IMR-90 (cell line): ENCODE data around the gene MYO9A. TPM values are rescaled to one million over a fixed set of nuclear protein-coding genes. Genes with fewer than 3 reads are reported as not detected.

ENCODE experiments used
- ATAC-seq: fragments of 200-7000 bp; cut with Tn5 transposase; 2 replicates; pipeline ENCODE4 v1.9.1; 2020; ENCODE audit warnings: low read depth, mild to moderate bottlenecking, moderate library complexity
- BruUV-seq: library from RNA; stranded (reverse); fragments of 400-500 nt; replicated peaks from 2 replicates; lab custom pipeline; 2021; lab: Mats Ljungman, UMichigan
- CTCF ChIA-PET: fragments of 300-600 bp; formaldehyde crosslinking; extraction: SDS; loops from one replicate; lab custom pipeline; 2021; ENCODE audit warnings: antibody characterized with exemption; lab: Yijun Ruan, JAX
- POLR2A ChIA-PET: fragments of 300-600 bp; sonication (Branson Sonifier 250); formaldehyde crosslinking; loops from one replicate; lab custom pipeline; 2022; ENCODE audit warnings: antibody characterized with exemption; ENCODE audit not compliant: unreplicated experiment; lab: Charles Lee
- DNase-seq: peaks from one replicate; pipeline ENCODE4 v3.0.0; 2013
- H2AFZ ChIP-seq: replicated peaks from 2 replicates; pipeline ENCODE3; 2013; ENCODE audit warnings: low read length, mild to moderate bottlenecking; ENCODE audit not compliant: poor library complexity
- H2AK5ac ChIP-seq: 2 replicates; pipeline ENCODE4 v1.6.1; 2013; ENCODE audit warnings: low read depth, low read length, inconsistent platforms
- H2AK9ac ChIP-seq: replicated peaks from 2 replicates; pipeline ENCODE3; 2013; ENCODE audit warnings: mild to moderate bottlenecking, low read depth, low read length, moderate library complexity; ENCODE audit not compliant: poor library complexity
- H2BK120ac ChIP-seq: 2 replicates; pipeline ENCODE4 v1.6.1; 2013; ENCODE audit warnings: low read depth, low read length, inconsistent platforms
- H2BK15ac ChIP-seq: 3 replicates; pipeline ENCODE4 v1.6.1; 2013; ENCODE audit warnings: low read depth, low read length, inconsistent platforms
- H2BK20ac ChIP-seq: 2 replicates; pipeline ENCODE4 v1.6.1; 2013; ENCODE audit warnings: low read depth, mild to moderate bottlenecking, inconsistent platforms, low read length, moderate library complexity
- H2BK5ac ChIP-seq: 2 replicates; pipeline ENCODE4 v1.6.1; 2013; ENCODE audit warnings: mild to moderate bottlenecking, low read depth, low read length, inconsistent platforms; ENCODE audit not compliant: poor library complexity, severe bottlenecking
- H3K14ac ChIP-seq: replicated peaks from 2 replicates; pipeline ENCODE4 v1.6.1; 2013; ENCODE audit warnings: low read depth, low read length, inconsistent platforms
- H3K18ac ChIP-seq: 2 replicates; pipeline ENCODE4 v1.6.1; 2013; ENCODE audit warnings: low read depth, low read length, control low read depth
- H3K23ac ChIP-seq: 2 replicates; pipeline ENCODE4 v1.6.1; 2013; ENCODE audit warnings: low read depth, low read length, inconsistent platforms
- H3K27ac ChIP-seq: 2 replicates; pipeline ENCODE4 v1.5.1; 2013; ENCODE audit warnings: mild to moderate bottlenecking, control low read depth, low read length; ENCODE audit not compliant: insufficient read depth
- H3K27me3 ChIP-seq: 2 replicates; pipeline ENCODE4 v1.6.1; 2013; ENCODE audit warnings: low read length; ENCODE audit not compliant: control insufficient read depth, insufficient read depth
- H3K36me3 ChIP-seq: 2 replicates; pipeline ENCODE4 v1.6.1; 2013; ENCODE audit warnings: low read length, mixed read lengths; ENCODE audit not compliant: control insufficient read depth, insufficient read depth
- H3K4ac ChIP-seq: 2 replicates; pipeline ENCODE4 v1.6.1; 2013; ENCODE audit warnings: low read depth, low read length, inconsistent platforms
- H3K4me1 ChIP-seq: 2 replicates; pipeline ENCODE4 v1.6.1; 2013; ENCODE audit warnings: low read length, mixed read lengths; ENCODE audit not compliant: control insufficient read depth, insufficient read depth
- H3K4me2 ChIP-seq: 2 replicates; pipeline ENCODE4 v1.6.1; 2013; ENCODE audit warnings: low read depth, mild to moderate bottlenecking, control low read depth, low read length, moderate library complexity
- H3K4me3 ChIP-seq: 2 replicates; pipeline ENCODE4 v1.5.1; 2013; ENCODE audit warnings: low read depth, mild to moderate bottlenecking, control low read depth, low read length, moderate library complexity; ENCODE audit not compliant: insufficient read depth
- H3K56ac ChIP-seq: 2 replicates; pipeline ENCODE4 v1.6.1; 2013; ENCODE audit warnings: low read length, inconsistent platforms; ENCODE audit not compliant: insufficient read depth; ENCODE audit errors: extremely low read depth
- H3K79me1 ChIP-seq, 2 experiments: 2 replicates each; pipeline ENCODE4 v1.6.1; 2013; ENCODE audit warnings: low read length in 2 of 2, inconsistent platforms in 1 of 2, low read depth in 1 of 2
- H3K9ac ChIP-seq: 2 replicates; pipeline ENCODE4 v1.6.1; 2013; ENCODE audit warnings: low read depth, low read length, control low read depth
- H3K9me1 ChIP-seq: 2 replicates; pipeline ENCODE4 v1.6.1; 2013; ENCODE audit warnings: low read length, inconsistent platforms; ENCODE audit not compliant: insufficient read depth
- H3K9me3 ChIP-seq: 2 replicates; pipeline ENCODE4 v1.6.1; 2013; ENCODE audit warnings: low read length; ENCODE audit not compliant: control insufficient read depth, insufficient read depth
- H4K20me1 ChIP-seq: 2 replicates; pipeline ENCODE4 v1.6.1; 2013; ENCODE audit warnings: low read length, inconsistent platforms; ENCODE audit not compliant: insufficient read depth
- H4K5ac ChIP-seq: 2 replicates; pipeline ENCODE4 v1.6.1; 2013; ENCODE audit warnings: mild to moderate bottlenecking, low read depth, low read length, control low read depth
- H4K8ac ChIP-seq, 2 experiments: 2 replicates each; pipeline ENCODE4 v1.6.1; 2013; ENCODE audit warnings: low read depth in 2 of 2, low read length in 2 of 2, control low read depth in 1 of 2, inconsistent platforms in 1 of 2
- H4K91ac ChIP-seq: 2 replicates; pipeline ENCODE4 v1.6.1; 2013; ENCODE audit warnings: low read depth, low read length, inconsistent platforms; ENCODE audit not compliant: insufficient read depth
- BHLHE40 ChIP-seq: fragments of 150-350 bp; IDR thresholded peaks from 2 replicates; pipeline ENCODE4 v1.6.1; 2016; ENCODE audit warnings: mild to moderate bottlenecking, low read depth, low read length
- CEBPB ChIP-seq: IDR thresholded peaks from 2 replicates; pipeline ENCODE4 v1.6.1; 2012; ENCODE audit warnings: low read depth, low read length, improper control_type of control experiment
- CHD1 ChIP-seq: IDR thresholded peaks from 2 replicates; pipeline ENCODE4 v1.6.1; 2012; ENCODE audit warnings: low read depth, low read length, improper control_type of control experiment
- CTCF ChIP-seq: conservative IDR thresholded peaks from 2 replicates; pipeline ENCODE4 v1.5.1; 2012; ENCODE audit warnings: mild to moderate bottlenecking, low read depth, low read length, improper control_type of control experiment
- ELK1 ChIP-seq: fragments of 150-350 bp; IDR thresholded peaks from 2 replicates; pipeline ENCODE4 v1.6.1; 2016; ENCODE audit warnings: low read depth, mild to moderate bottlenecking, low read length, moderate library complexity, borderline replicate concordance
- FOS ChIP-seq: fragments of 150-350 bp; IDR thresholded peaks from 2 replicates; pipeline ENCODE4 v1.6.1; 2016; ENCODE audit warnings: low read depth, low read length
- MAFK ChIP-seq: IDR thresholded peaks from 2 replicates; pipeline ENCODE4 v1.6.1; 2012; ENCODE audit warnings: low read depth, low read length, improper control_type of control experiment
- MAZ ChIP-seq: IDR thresholded peaks from 2 replicates; pipeline ENCODE4 v1.6.1; 2012; ENCODE audit warnings: low read depth, mild to moderate bottlenecking, low read length, improper control_type of control experiment, moderate library complexity, borderline replicate concordance
- MXI1 ChIP-seq: IDR thresholded peaks from 2 replicates; pipeline ENCODE4 v1.6.1; 2012; ENCODE audit warnings: low read depth, mild to moderate bottlenecking, low read length, moderate library complexity, borderline replicate concordance
- NFE2L2 ChIP-seq: fragments of 150-350 bp; IDR thresholded peaks from 2 replicates; pipeline ENCODE4 v1.6.1; 2016; ENCODE audit warnings: low read depth, mild to moderate bottlenecking, low read length
- POLR2A ChIP-seq: IDR thresholded peaks from 2 replicates; pipeline ENCODE4 v1.6.1; 2012; ENCODE audit warnings: mild to moderate bottlenecking, low read depth, low read length
- RAD21 ChIP-seq: IDR thresholded peaks from 2 replicates; pipeline ENCODE4 v1.6.1; 2012; ENCODE audit warnings: low read length, improper control_type of control experiment
- RCOR1 ChIP-seq: IDR thresholded peaks from 2 replicates; pipeline ENCODE4 v1.6.1; 2012; ENCODE audit warnings: mild to moderate bottlenecking, low read length, improper control_type of control experiment; ENCODE audit not compliant: insufficient replicate concordance
- RFX5 ChIP-seq: IDR thresholded peaks from 2 replicates; pipeline ENCODE4 v1.8.0; 2012; ENCODE audit warnings: low read depth, mild to moderate bottlenecking, low read length, moderate library complexity
- SMC3 ChIP-seq: fragments of 150-350 bp; IDR thresholded peaks from 2 replicates; pipeline ENCODE4 v1.6.1; 2016; ENCODE audit warnings: low read depth, mild to moderate bottlenecking, antibody characterized with exemption, low read length, moderate library complexity
- USF2 ChIP-seq: fragments of 150-350 bp; IDR thresholded peaks from 2 replicates; pipeline ENCODE4 v1.6.1; 2017; ENCODE audit warnings: mild to moderate bottlenecking, antibody characterized with exemption, low read length, low read depth
- WGBS, 2 experiments: methylation state at CpG; one replicate each; pipeline versions ENCODE4 v1.1.5 to v1.1.7; 2013; ENCODE audit warnings: missing lambda C conversion rate in 2 of 2; ENCODE audit not compliant: insufficient read length in 1 of 2; ENCODE audit errors: extremely low coverage in 2 of 2; 5-methylcytosine and 5-hydroxymethylcytosine counted together
- dilution Hi-C: fragments of 300-500 bp; cut with HindIII; formaldehyde crosslinking; loops from one replicate; pipeline ENCODE4 v1.14.3; 2018; ENCODE audit warnings: low sequenced_read_pairs; ENCODE audit not compliant: unreplicated experiment
- in situ Hi-C: fragments of 300-500 bp; cut with MboI; formaldehyde crosslinking; loops from 3 replicates; pipeline ENCODE4 v1.14.3; 2019; ENCODE audit warnings: low sequenced_read_pairs, inconsistent platforms, mixed read lengths
- intact Hi-C: fragments of 100-400 bp; cut with micrococcal nuclease; formaldehyde crosslinking; loops from 2 replicates; pipeline ENCODE4 v1.10.0; 2022
- polyA plus RNA-seq, 3 experiments: library from polyadenylated mRNA; depleted of rRNA; stranded (reverse); fragments of >200 nt; gene quantifications; 2 replicates each; pipeline ENCODE4 v1.2.3, GENCODE V29; 2012; ENCODE audit warnings: low replicate concordance in 1 of 3
- total RNA-seq: library from RNA; depleted of rRNA; stranded (reverse); fragments of >200 nt; gene quantifications from 2 replicates; pipeline ENCODE4 v1.2.3, GENCODE V29; 2012

MYO9A gene
- total and polyA plus RNA-seq, 2 of the 4 experiments (the other 2 are of a cell fraction) = 6.0 to 49.5 TPM

GRCh38 chr15:71914092-71914491 lies 203.9 kb downstream of the MYO9A start:
- no peak overlapping the region for H4K91ac ChIP-seq
- in situ Hi-C loops (no loop called here), dilution Hi-C loops (no loop called here), intact Hi-C loops (no loop called here)
- no peak overlapping the region for H3K14ac ChIP-seq
- TF ChIP-seq NFE2L2 (no peak), CTCF (no peak), RAD21 (no peak), RCOR1 (no peak), CEBPB (no peak), CHD1 (no peak), RFX5 (no peak), USF2 (no peak), ELK1 (no peak), MXI1 (no peak), SMC3 (no peak), MAFK (no peak), MAZ (no peak), BHLHE40 (no peak), POLR2A (no peak), FOS (no peak)
- no TSS peak for BruUV-seq
- no peak overlapping the region for H2BK15ac ChIP-seq
- no peak overlapping the region for H3K27ac ChIP-seq
- ChIA-PET POLR2A (no interaction called here), CTCF (no interaction called here)
- no peaks in the 10 kb centered on the region for H3K27me3 ChIP-seq
- no peak overlapping the region for H3K9ac ChIP-seq
- H2AK9ac ChIP-seq = no peak overlapping the region
- no peak overlapping the region for H2BK20ac ChIP-seq
- no peak overlapping the region for H3K56ac ChIP-seq
- no peak overlapping the region for H3K18ac ChIP-seq
- DNase-seq (no peak), ATAC-seq (no peak)
- no peaks in the 10 kb centered on the region for H3K9me1 ChIP-seq
- H2AK5ac ChIP-seq = no peak overlapping the region
- H4K20me1 ChIP-seq = no peaks in the 10 kb centered on the region
- H3K4me3 ChIP-seq = no peak overlapping the region
- no peak overlapping the region for H3K23ac ChIP-seq
- no peak overlapping the region for H2BK5ac ChIP-seq
- no peak overlapping the region for H4K5ac ChIP-seq
- no peak overlapping the region for H2BK120ac ChIP-seq
- no CpG with 5 or more reads among the region's 3 CpGs for WGBS, 2 experiments
- H3K9me3 ChIP-seq = no peaks in the 10 kb centered on the region
- no peak overlapping the region for H4K8ac ChIP-seq
- H3K36me3 ChIP-seq = no peaks in the 10 kb centered on the region
- H2AFZ ChIP-seq = no peak overlapping the region
- no peak overlapping the region for H3K4me2 ChIP-seq
- no peaks in the 10 kb centered on the region for H3K4me1 ChIP-seq
- no peak overlapping the region for H3K4ac ChIP-seq
- H3K79me1 ChIP-seq = no peaks in the 10 kb centered on the region
